Spinal cord (tissue), 10 donors: ENCODE data around the gene DMKN. TPM values are rescaled to one million over a fixed set of nuclear protein-coding genes. Genes with fewer than 3 reads are reported as not detected.
A peak's percentile ranks its signal among the peaks of the same experiment; 100 is the strongest.

Experiments
- DNase-seq, 6 donors: peaks; one replicate each; pipeline versions ENCODE4 v3.0.0 to v3.0.0-alpha.2; 2013 to 2015; ENCODE audit warnings: low spot score in 6 of 6, low read depth in 4 of 6
- H3K27ac ChIP-seq: one replicate; pipeline ENCODE4 v1.5.1; 2013; ENCODE audit warnings: low read depth, low read length, control low read depth
- H3K27me3 ChIP-seq: one replicate; pipeline ENCODE4 v1.6.1; 2013; ENCODE audit warnings: low read length; ENCODE audit not compliant: control insufficient read depth, insufficient read depth
- H3K36me3 ChIP-seq: one replicate; pipeline ENCODE4 v1.6.1; 2013; ENCODE audit warnings: low read length; ENCODE audit not compliant: control insufficient read depth, insufficient read depth
- H3K4me1 ChIP-seq: one replicate; pipeline ENCODE4 v1.6.1; 2013; ENCODE audit warnings: low read length; ENCODE audit not compliant: control insufficient read depth, insufficient read depth
- H3K4me3 ChIP-seq: one replicate; pipeline ENCODE4 v1.5.1; 2013; ENCODE audit warnings: low read depth, low read length, control low read depth
- H3K9me3 ChIP-seq: one replicate; pipeline ENCODE4 v1.6.1; 2013; ENCODE audit warnings: low read length; ENCODE audit not compliant: control insufficient read depth, insufficient read depth
- WGBS: methylation state at CpG from one replicate; pipeline ENCODE4 v1.1.5; 2013; ENCODE audit warnings: missing lambda C conversion rate; ENCODE audit not compliant: insufficient coverage; 5-methylcytosine and 5-hydroxymethylcytosine counted together
- polyA plus RNA-seq, 2 donors: library from polyadenylated mRNA; unstranded; fragments of 120-200 nt; gene quantifications; one replicate each; pipeline ENCODE4 v1.2.1, GENCODE V29; 2013; ENCODE audit not compliant: insufficient read length in 2 of 2
- total RNA-seq, 2 donors: library from RNA; depleted of rRNA in 1 of 2; stranded (reverse); fragments of 120-200 nt in 1 of 2; fragments of >200 nt in 1 of 2; gene quantifications; one replicate each; pipeline versions ENCODE4 v1.2.3 to v1.2.4, GENCODE V29; 2013 to 2014
- donor health status: healthy.

The DMKN gene
- total and polyA plus RNA-seq, 4 donors = 10.4 to 49.0 (median 24.7) TPM

DNA sequence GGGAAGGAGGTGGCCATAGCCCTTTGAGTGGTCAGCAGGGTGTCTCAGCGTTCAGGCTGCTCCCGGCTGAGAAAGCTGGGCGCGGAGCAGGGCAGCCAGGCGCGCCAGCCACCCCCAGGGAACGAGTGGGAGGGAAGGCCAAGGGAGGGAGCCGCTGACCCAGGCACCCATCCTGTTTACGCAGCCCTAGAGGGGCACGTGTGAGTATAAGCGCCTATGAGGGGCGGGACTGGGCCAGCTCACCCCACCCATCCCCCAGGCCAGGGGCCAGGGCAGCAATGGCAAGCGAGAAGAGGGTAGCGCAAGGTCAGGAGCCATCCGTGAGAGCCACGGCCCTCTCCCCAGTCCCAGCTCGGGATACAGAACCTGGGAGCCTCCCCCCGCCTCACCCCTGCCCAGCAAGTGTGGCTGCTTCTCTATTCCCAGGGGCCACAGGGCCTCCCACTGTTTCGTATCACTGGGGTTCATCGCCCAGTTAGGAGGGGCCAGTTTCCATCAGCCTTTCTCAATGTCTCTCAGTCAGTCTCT is 897 bp upstream of the DMKN start:
- no peaks in the 10 kb centered on the region for H3K9me3 ChIP-seq
- WGBS = 14% methylated on average over 20 of the region's 20 CpGs
- H3K27ac ChIP-seq = no peak overlapping the region
- DNase-seq = no peak
- no peaks in the 10 kb centered on the region for H3K36me3 ChIP-seq
- peaks cover 42% of the 10 kb centered on the region for H3K27me3 ChIP-seq
- no peak overlapping the region for H3K4me3 ChIP-seq
- peaks cover 22% of the 10 kb centered on the region for H3K4me1 ChIP-seq

DNA sequence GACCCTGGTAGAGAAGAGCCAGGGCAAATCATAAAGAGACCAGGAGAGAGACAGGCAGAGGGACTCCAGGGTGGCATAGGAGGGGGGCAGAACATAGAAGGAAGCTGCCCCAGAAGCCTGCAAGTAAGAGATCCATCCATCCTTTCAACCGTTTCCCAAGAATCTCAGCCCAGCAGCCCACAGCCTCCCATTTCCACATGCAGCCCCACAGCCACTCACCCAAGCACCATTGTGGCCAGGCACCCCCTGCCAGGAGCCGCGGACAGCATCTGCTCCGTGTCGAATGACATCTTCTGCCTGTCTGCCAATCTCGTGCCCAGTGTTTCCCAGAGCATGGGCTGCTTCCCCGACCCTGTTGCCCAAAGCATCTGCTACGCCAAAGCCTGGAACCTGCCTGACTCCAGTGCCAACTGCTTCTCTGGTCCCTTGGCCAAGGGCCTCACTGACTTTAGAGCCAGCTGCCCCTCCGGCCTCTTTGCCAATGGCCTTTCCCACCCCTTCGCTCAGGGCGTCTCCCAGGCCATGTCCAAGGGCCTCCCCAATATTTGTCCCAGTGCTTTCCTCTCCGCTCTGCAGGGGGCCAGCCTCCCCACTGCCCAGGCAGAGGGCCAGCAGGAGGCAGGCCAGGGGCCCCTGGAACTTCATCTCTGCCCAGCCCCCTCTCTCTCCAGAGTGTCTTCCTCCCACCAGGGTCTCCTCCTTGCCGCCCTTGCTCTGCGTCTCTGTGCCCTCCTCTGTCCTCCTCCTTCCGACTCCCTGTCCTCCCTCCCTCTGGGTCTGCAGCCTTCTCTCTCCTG is 420 bp downstream of the DMKN start:
- WGBS = 51% methylated on average over 14 of the region's 15 CpGs
- Histone ChIP-seq H3K27ac (no peak overlapping the region), H3K4me3 (no peak overlapping the region), H3K36me3 (no peaks in the 10 kb centered on the region), H3K27me3 (peaks cover 53% of the 10 kb centered on the region), H3K9me3 (no peaks in the 10 kb centered on the region), H3K4me1 (peaks cover 22% of the 10 kb centered on the region)
- peak in 1 of 6 donors; percentile 4 for DNase-seq

DNA sequence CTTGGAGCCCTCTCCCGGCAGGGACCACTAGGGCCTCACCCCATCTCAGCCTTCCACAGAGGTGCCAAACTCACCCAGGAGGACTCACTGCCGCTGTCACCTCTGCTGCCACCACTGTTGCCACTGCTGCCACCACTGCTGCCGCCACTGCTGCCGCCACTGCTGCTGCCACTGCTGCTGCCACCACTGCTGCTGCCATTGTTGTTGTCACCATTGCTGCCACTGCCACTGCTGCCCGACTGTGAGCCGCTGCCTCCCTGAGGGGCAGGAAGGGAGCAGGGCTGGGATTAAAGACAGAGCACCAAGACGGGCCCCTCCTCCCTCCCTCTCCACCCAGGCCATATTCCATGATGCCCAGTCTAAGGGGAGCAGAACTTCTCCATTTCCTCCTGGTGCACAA is 2.1 kb downstream of the DMKN start:
- peaks cover 22% of the 10 kb centered on the region for H3K4me1 ChIP-seq
- DNase-seq = no peak
- H3K9me3 ChIP-seq = no peaks in the 10 kb centered on the region
- H3K27ac ChIP-seq = no peak overlapping the region
- H3K27me3 ChIP-seq = peaks cover 59% of the 10 kb centered on the region
- no peak overlapping the region for H3K4me3 ChIP-seq
- WGBS = 94% methylated on average over 6 of the region's 7 CpGs
- no peaks in the 10 kb centered on the region for H3K36me3 ChIP-seq

DNA sequence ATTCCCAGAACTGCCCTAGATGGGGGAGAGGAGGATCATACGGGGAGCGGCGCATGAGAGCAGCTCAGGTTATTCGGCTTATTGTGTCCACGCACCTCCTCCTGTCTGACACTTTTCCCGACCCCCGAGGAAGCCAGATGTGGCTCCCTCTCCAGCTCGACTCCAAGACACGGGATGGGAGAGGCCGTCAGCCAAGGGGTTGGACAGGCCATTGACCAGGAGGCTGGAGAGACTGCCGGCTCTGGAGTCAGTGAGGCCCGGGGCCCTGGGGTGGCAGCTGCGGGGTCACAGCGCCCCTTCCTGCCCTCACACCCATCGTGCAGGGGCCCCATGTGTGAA is 2.9 kb downstream of the DMKN start:
- H3K4me3 ChIP-seq = peak overlapping the region; percentile 4
- 15% methylated on average over 12 of the region's 15 CpGs for WGBS
- H3K27me3 ChIP-seq = peaks cover 64% of the 10 kb centered on the region

DNA sequence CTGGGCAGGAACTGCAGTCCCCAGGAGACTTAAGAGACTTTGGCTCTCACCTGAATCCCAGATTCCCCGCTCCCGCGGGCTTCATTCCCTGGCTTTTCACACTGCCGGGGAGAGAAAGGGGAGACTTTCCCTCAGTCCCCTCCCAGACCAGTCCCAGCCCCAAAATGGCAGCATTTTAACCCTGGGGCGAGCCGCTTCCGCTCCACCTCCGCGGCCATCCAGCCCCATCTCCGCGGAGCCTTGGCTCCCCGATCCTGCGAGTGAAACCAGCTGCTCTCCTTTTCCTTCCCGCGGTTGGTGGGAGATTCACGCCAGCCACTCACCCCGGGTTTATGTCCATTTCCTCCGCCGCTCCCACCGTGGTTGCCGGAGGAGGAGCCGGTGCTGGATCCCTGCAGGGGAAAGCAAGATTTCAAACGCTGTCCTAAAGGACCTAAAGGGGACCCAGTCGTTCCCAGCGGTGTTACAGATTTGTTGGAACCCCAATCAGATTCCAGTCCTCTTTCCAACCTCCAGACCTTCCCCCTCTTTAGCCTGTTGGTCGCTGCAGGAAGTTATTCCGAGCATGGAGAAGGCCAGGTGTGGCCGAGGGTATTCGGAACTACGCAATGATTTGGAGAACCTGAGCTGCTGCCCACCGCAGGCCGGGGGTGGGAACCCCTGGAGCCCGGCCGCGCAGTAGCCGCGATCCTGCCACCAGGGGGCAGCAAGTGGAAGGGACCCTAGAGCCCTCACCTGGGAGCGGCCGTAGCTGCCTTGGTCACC is 3.4 kb downstream of the DMKN start:
- H3K36me3 ChIP-seq = no peaks in the 10 kb centered on the region
- peaks cover 22% of the 10 kb centered on the region for H3K4me1 ChIP-seq
- no peak overlapping the region for H3K27ac ChIP-seq
- under 1% methylated on average over 39 of the region's 39 CpGs for WGBS
- H3K9me3 ChIP-seq = no peaks in the 10 kb centered on the region
- peak overlapping the region; percentile 4 for H3K4me3 ChIP-seq
- peak in 4 of 6 donors; percentile 29 to 82 (median 56) for DNase-seq
- H3K27me3 ChIP-seq = peaks cover 64% of the 10 kb centered on the region

More for the DNA sequence above, 2.9 kb downstream of the DMKN start:
- H3K4me1 ChIP-seq = peaks cover 22% of the 10 kb centered on the region
- no peaks in the 10 kb centered on the region for H3K36me3 ChIP-seq
- no peaks in the 10 kb centered on the region for H3K9me3 ChIP-seq
- H3K27ac ChIP-seq = no peak overlapping the region
- no peak for DNase-seq

DNA sequence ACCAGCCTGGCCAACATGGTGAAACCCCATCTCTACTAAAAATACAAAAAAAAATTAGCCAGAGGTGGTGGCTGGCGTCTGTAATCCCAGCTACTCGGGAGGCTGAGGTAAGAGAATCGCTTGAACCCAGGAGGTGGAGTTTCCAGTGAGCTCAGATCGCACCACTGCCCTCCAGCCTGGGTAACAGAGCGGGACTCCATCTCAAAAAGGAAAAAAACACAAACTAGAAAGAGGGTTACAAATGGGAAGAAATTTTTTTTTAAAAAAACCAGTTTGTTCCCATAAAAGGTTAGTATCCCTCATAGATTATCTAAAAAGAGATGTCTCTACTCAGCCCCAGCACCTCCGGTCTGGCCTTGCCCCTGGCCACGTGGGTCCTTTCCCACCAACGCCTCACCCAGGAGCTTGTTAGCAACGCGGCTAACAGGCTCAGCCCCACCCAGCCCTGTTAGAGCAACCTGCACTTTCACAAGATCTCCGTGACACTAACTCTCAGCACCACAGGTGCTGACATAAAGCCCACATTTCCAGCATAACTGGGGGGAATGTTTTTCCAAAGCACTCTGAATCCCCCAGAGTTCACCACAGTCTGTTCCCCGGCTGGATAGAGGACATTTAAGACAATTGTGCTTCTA is 4.3 kb downstream of the DMKN start:
- peak overlapping the region; percentile 3 for H3K4me3 ChIP-seq

DNA sequence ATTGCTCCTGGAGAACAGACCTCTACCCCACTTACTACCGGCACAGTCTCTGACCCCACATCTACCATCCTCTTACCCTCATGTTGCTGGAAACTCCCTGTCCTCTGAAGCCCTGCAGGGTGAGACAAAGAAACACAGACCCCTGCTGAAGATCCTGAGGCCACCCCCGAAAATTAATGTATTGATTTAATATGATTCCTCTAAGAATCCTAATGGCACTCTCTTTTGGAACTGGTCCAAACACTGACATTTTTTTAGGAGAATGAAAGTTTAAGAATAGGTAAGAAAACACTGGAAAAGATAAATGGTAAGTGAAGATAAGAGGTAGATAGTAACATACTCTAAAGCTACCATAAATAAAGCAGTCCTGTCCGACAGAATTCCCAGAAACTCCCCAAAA is 5.3 kb downstream of the DMKN start:
- no CpG with 5 or more reads among the region's 3 CpGs for WGBS
- Histone ChIP-seq H3K27me3 (peaks cover 53% of the 10 kb centered on the region), H3K27ac (no peak overlapping the region), H3K36me3 (no peaks in the 10 kb centered on the region), H3K4me3 (no peak overlapping the region), H3K9me3 (no peaks in the 10 kb centered on the region), H3K4me1 (peaks cover 14% of the 10 kb centered on the region)
- DNase-seq = no peak

More for the DNA sequence above, 4.3 kb downstream of the DMKN start:
- Histone ChIP-seq H3K27me3 (peaks cover 59% of the 10 kb centered on the region), H3K36me3 (no peaks in the 10 kb centered on the region), H3K27ac (no peak overlapping the region), H3K4me1 (peaks cover 19% of the 10 kb centered on the region), H3K9me3 (no peaks in the 10 kb centered on the region)
- DNase-seq = peak in 2 of 6 donors; percentile 16 to 19
- 2% methylated on average over 5 of the region's 12 CpGs for WGBS

DNA sequence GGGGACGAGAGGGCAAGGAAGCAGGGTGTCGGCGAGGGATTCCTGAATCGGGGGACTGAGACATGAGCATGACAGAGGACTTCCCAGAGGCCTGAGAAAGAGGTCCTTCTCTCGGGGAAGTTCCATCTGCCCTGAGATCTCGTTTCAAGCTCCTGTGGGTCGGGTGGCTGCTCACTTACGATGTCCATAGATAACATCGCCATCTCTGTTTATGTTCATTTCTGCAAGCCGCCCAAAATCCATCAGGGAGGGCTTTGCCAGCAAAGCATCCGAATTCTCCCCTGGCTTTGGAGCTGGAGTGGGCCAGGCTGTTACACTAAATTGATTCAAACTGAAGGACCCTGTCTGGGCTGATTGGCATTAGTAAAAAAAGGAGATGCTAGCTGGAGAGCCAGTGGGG is 5.9 kb downstream of the DMKN start:
- Histone ChIP-seq H3K36me3 (no peaks in the 10 kb centered on the region), H3K9me3 (no peaks in the 10 kb centered on the region), H3K27ac (no peak overlapping the region), H3K27me3 (peaks cover 48% of the 10 kb centered on the region), H3K4me3 (no peak overlapping the region), H3K4me1 (peaks cover 13% of the 10 kb centered on the region)
- no peak for DNase-seq
- WGBS = 87% methylated on average over 11 of the region's 11 CpGs

DNA sequence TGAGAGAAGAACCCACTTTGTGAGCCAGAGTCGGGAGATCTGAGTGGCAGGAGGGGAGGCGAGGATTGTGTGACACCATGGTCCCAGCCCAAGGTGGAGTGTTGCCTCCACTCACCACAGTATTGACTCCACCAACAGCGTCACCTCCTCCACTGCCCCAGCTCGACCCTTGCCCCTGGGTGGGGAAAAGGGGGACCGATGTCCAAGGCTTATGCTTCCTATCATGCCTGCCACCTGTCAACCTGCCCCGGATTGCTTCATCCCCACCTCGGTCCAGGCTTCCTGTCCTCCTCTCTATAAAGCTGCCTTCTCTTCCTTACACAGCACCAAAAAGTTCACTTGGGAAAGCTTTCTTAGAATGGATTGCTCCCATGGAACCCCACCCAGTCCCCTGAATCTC is 7.4 kb downstream of the DMKN start:
- Histone ChIP-seq H3K36me3 (peaks cover 3% of the 10 kb centered on the region), H3K9me3 (no peaks in the 10 kb centered on the region), H3K4me1 (peaks cover 13% of the 10 kb centered on the region), H3K27ac (no peak overlapping the region), H3K4me3 (no peak overlapping the region), H3K27me3 (peaks cover 38% of the 10 kb centered on the region)
- DNase-seq = no peak
- WGBS = 87% methylated on average over 5 of the region's 7 CpGs
